HG03457 (cell line): Measurements from ENCODE around the gene ADAT3.

Experiments used
- ATAC-seq: cut with Tn5 transposase; IDR thresholded peaks from one replicate; pipeline ENCODE4 v1.9.1; 2021; ENCODE audit warnings: moderate number of reproducible peaks; ENCODE audit not compliant: unreplicated experiment

Gene ADAT3

DNA sequence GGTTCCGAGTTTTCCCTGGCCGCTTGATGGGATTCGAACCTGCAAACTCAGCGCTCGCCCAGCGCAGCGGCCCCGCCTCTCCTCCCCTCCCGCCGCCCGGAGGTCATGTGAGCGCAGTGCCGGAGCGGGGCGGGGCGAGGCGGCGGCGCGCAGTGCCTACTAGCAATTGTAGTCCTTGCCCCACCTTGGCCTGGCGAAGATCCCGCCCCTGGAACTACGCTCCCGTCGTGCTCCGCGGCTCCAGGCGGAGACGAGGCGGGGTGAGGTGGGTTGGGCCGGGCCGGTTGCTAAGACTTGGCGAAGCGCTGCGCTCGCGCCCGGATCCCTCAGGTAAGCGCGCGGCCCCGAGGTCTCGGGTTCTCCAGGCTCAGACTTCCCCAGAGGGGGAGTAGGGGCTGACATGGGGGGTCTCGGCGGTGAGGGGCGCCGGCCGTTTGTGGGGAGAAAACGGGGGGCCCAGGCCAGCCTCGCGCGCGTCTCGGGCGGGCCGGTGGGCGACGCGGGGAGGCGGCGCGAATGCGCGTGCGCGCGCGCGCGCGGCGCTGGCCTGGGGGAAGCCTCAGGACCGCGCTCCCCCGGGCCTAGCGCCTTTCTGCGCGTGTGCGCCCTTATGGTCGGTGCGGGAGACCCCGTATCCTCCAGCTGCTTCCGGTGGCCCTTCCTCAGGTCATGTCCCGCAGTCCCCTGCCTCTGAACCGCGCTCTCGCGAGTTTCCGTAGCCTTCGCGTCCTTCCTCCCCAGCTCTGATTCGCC is at the start of gene ADAT3, which contains the start of gene SCAMP4:
TSS of gene ADAT3 (plus strand) at position 290 of the 753 bp plus-strand sequence. CDS start 6,649 bp downstream, outside the sequence.
TSS of gene SCAMP4 (plus strand) at position 290 of the 753 bp plus-strand sequence. CDS start 9,621 bp downstream, outside the sequence.
- ATAC-seq: peak; percentile 50

- no peak for ATAC-seq
Measured at GRCh38 chr19:1855828-1856255, 49.4 kb upstream of the ADAT3 start.

- no peak for ATAC-seq
Measured at GRCh38 chr19:1856345-1856697, 48.9 kb upstream of the ADAT3 start.

DNA sequence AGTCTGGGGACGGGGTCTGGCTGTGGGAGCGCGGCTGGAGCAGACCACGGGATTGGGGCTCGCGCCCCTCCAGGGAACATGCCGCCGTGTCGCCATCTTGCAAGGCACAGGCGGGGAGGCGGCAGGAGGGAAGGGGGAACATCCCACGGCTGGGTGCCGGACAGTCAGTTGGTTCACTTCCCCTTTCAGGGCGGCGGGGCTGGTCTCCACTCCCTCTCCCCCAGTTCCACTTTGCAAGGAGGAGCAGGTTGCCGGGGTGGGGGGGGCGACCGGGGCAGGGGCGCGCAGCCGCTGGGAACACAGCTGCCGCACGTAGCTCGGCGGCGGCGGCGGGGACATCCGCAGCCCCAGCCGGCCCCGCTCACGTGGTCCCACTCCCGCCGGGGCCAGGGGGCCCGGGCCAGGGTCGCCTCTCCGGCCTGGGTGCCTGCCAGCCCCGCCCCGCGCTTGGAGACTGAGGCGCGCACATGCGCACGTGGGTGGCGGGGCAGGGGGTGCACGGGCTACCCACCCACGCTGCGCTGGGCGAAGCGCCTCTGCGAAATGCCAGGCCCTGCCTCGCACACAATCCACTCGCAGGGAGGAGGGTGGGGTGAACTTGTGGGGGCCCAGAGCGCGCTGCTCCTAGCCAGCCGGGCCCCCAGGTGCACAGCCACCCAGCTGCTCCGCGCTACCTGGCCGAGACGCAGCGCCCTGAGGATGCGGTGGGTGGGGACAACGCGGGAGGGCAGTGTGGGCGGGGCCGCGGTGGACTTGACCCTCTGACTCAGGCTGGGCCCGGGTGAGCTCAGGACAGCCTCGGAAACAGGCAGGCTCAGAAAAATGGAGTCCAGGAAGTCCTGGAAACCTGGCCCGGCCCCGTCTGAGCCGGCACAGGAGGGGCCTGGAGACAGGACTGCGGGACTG is 48.2 kb upstream of the ADAT3 start:
- no peak for ATAC-seq

- no peak for ATAC-seq
Measured at GRCh38 chr19:1857648-1858326, 47.4 kb upstream of the ADAT3 start.

GRCh38 chr19:1858412-1859081 is 46.7 kb upstream of the ADAT3 start:
- no peak for ATAC-seq

GRCh38 chr19:1859331-1859781 is 45.8 kb upstream of the ADAT3 start:
- no peak for ATAC-seq

DNA sequence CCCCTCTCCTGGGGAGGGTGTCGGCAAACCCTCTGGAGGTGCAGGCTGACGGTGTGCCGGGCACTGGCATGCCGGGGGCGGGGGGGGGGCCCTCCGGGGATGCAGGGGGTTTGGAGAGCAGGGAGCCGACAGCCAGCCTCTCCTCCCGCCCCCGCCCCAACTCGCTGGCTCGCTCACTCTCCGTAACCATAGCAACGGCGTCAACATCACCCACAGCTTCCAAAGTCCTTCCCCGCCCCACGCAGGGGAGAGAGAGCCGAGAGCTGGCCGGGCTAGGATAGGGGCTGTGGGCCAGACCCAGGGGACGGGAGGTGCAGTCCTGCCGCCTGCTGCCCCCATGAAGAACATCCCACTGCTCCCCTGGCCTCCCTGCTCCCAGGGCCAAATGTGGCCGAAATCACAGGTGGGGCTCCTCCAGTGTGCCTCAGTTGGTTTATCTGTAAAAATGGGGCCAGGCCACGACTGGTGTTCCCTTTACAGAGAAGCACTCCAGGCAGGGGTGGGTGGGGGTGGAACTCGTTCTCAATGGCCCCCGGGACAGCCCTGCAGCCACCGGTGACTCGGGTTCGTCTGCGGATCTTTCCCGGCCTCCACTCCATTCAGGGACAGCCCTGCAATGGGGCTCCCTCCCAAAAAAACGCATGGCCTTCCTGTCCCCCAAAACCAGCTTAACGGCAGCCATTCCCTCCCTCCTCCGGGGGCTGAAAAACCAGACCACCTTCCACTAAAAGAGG is 45.0 kb upstream of the ADAT3 start:
- ATAC-seq: no peak

DNA sequence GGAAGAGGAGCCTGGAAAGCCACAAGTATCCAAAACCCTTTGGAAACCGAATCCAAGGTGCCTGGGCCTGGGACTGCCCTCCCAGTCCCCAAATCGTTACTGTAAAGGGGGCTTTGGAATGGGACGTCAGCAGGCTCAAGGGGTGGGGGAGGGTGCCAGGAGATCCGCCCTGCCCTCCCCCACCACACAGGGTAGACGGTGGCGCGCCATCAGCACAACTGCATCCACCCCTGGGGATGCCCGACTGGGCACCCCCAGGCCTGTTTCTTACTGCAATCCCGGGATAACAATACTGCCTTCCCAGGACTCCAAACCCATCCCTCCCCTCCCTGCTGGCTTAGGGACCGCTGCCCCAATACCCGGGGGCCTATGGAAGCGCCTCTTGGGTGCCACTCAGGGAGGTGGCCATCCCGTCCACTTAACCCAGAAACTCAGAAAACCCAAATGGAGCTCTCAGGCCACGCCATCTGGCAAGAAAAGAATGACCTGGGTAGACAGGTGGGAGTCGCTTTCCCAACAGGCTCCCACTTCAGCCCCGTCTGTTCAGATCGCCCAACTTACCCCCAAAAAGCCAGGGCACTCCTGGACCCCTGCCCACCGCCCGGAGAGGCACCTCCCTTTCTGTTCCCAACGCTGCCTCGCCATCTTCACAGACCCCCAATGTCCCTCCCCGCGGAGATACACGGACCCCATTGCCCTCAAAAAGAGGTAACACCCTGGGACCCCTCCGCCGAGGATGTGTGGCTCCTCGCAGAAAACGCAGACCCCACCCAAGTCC is 44.2 kb upstream of the ADAT3 start:
- ATAC-seq: no peak

DNA sequence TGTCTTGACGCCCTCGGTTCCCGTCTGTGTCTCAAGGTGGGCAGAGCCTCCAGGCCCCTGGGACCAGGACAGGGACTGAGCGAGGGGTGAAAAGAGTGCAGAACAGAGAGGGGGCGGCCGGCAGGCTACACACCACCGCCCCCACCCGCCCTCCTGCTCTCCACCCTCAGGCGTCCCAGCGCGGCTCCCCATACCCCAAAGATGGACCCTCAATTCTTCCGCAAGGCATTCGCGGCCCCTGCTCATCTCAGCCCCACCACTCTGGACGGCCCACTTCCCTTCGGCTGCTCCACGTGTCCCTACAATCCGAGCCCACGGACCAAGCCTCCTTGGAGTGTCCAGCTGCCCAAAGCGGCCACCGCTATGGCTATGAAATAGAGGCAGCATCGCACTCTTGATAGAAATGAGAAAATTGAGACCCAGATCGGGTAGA is 43.6 kb upstream of the ADAT3 start:
- ATAC-seq: no peak

GRCh38 chr19:1862068-1862423 is 43.2 kb upstream of the ADAT3 start:
- no peak for ATAC-seq

DNA sequence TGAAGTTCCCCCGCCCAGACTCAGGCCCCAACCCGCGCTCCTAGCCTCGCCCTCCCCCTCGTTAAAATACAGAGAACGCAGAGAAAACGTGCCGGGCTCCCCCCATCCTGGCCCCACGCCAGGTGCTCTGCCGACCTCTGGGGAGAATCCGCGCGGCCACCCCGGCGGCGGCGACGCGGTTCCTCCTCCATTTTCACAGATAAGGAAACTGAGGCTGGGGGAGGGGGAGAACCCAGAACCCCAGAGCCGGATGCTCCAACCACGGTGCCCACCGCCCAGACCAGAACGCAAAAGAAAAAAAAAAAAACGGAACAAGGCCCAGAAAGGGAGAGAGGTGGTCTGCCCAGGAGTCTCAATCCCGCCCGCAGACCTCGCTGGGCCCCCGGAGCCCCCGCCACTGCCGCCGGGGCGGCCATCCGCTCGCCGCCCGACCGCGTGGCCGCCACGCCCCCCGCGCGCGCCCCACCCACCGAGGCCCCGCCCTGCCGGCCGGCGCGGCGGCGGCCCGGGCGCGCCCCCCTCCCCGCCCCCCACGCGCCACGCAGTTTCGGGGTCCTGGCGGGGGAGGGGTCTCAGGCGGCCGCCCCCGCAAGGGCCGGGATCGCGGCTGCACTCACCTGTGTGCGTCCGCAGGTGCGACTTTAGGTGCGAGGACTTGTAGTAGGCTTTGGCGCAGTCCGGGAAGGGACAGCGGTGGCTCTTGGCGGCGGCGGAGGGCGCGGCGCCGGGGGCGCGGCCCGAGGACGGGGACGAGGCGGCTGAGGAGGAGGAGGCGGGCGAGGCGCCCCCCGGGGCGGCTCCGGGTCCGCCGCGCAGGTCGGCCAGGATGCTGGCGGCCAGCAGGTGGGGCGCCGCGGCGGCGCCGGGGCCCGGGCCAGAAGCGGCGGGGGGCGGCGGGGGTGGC is 42.5 kb upstream of the ADAT3 start:
- no peak for ATAC-seq

GRCh38 chr19:1863328-1863637 is 41.9 kb upstream of the ADAT3 start, which contains the start of gene KLF16:
TSS of gene KLF16 (minus strand) at chr19:1863579. CDS start at chr19:1863497, 82 bp downstream.
- no peak for ATAC-seq

DNA sequence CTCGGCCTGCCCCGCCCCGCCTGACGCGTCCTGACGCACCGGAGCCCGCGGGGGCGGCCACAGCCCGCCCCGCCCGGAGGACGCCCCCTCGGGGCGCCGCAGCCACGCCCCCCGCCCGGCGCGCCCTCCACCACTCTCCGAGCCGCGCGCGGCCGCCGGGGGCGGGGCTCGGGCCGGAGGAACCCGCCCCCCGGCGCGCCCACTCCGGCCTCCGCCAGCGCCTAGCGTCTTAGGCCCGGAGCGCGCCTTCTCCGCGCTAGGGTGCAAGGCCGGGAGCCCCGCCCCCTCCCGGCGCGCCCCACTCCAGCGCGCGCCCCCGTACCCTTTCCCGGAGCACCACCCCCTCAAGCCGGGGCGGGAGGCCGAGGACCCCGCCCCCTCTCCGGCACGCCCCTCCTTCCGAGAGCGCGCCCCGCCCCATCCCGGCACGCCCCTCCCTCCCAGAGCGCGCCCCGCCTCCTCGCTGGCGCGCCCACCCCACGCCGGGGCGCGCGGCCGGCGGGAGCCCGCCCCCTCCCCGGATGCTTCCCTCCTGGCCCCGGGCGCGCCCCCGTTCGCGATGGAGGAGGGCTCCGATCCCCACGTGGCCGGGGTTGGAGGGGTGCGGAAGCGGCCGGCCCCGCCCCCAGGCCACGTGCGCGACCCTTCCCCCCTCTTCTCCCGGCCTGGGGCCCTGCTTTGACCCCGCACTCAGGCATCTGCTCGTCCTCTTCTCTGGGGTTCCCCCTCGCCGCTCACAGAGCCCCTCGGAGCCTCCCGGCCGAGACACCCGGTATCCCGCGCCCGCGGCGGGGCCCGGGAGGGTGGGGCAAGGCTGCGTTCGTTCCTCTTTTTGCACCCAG is 41.3 kb upstream of the ADAT3 start:
- peak; percentile 42 for ATAC-seq

DNA sequence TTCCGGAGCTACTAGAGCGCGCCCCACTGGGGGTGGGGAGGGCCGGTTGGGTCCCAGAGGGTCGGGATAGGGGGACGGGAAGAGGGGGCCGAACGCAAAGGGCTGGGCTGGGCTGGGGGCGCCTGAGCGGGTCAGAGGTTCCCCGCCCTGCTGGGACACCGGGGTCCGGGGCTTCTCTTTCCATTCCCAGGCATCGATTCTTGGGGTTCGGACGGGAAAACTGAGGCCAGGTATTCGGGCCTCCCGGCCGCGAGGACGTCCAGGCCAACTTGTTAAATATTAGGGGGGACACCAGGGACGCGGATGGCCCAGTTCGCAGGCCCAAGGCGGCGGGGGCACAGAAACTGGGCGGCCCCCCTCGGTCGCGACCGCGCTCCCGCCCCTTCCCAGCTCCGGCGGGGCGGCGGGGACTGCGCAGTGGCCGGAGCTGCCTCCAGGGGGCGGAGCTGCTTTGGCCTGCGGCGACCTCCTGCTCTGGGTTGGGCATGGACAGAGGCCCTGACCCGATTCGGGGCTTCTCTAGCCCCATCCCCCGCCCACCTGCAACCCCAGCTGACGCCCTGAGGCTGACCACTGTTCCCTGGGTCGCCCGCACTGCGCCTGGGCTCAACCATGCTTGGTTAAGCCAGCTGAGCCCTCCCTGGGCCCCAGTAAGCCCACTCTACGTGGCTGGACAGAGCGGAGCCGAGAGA is 40.6 kb upstream of the ADAT3 start:
- ATAC-seq: peak; percentile 27

- no peak for ATAC-seq
Measured at GRCh38 chr19:1865172-1866010, 39.8 kb upstream of the ADAT3 start.
